Measurements from ENCODE around the gene C10orf90.

The C10orf90 gene

GRCh38 chr10:126569513-126570244 lies 100.8 kb downstream of the C10orf90 start:
- no peak for TF ChIP-seq CTCF (conservative IDR thresholded peaks at IDR 0.05; ENCODE audit: low read length)
- no peak for TF ChIP-seq EZH2phosphoT487 (IDR thresholded peaks at IDR 0.05; ENCODE audit: borderline replicate concordance)
- Histone ChIP-seq H3K4me3 (ENCODE audit: low read length, poor library complexity, severe bottlenecking) (no peak overlapping the region), H3K4me2 (ENCODE audit: low read depth, low read length, poor library complexity, severe bottlenecking) (no peak overlapping the region), H3K36me3 (ENCODE audit: insufficient read depth, low read length) (no peaks in the 10 kb centered on the region), H4K20me1 (ENCODE audit: insufficient read depth, low read length, poor library complexity, severe bottlenecking) (no peaks in the 10 kb centered on the region), H2AFZ (ENCODE audit: low read length) (no peak overlapping the region), H3K27me3 (ENCODE audit: insufficient read depth, low read length, poor library complexity, severe bottlenecking) (no peaks in the 10 kb centered on the region), H3K9me2 (replicated peaks; ENCODE audit: low read depth, low read length) (no peaks in the 10 kb centered on the region), H3K9ac (ENCODE audit: low read depth, low read length, poor library complexity, severe bottlenecking) (no peak overlapping the region), H3F3A (ENCODE audit: low read depth) (no peaks in the 10 kb centered on the region), H3K79me2 (ENCODE audit: insufficient read depth, low read length) (no peaks in the 10 kb centered on the region), H3K9me3 (ENCODE audit: insufficient read depth, low read depth, low read length) (no peaks in the 10 kb centered on the region; the same call in 1 of the 2 replicates), H3K4me1 (ENCODE audit: insufficient read depth, low read length, poor library complexity, severe bottlenecking) (no peaks in the 10 kb centered on the region)

GRCh38 chr10:126568809-126569385 lies 101.6 kb downstream of the C10orf90 start:
- Histone ChIP-seq H4K20me1 (ENCODE audit: insufficient read depth, low read length, poor library complexity, severe bottlenecking) (no peaks in the 10 kb centered on the region), H3K27me3 (ENCODE audit: insufficient read depth, low read length, poor library complexity, severe bottlenecking) (no peaks in the 10 kb centered on the region), H3F3A (ENCODE audit: low read depth) (no peaks in the 10 kb centered on the region), H3K4me2 (ENCODE audit: low read depth, low read length, poor library complexity, severe bottlenecking) (no peak overlapping the region), H3K9ac (ENCODE audit: low read depth, low read length, poor library complexity, severe bottlenecking) (no peak overlapping the region), H3K4me1 (ENCODE audit: insufficient read depth, low read length, poor library complexity, severe bottlenecking) (no peaks in the 10 kb centered on the region), H3K79me2 (ENCODE audit: insufficient read depth, low read length) (no peaks in the 10 kb centered on the region), H3K4me3 (ENCODE audit: low read length, poor library complexity, severe bottlenecking) (no peak overlapping the region), H3K9me3 (ENCODE audit: insufficient read depth, low read depth, low read length) (peaks cover under 1% of the 10 kb centered on the region; the same call in 1 of the 2 replicates), H2AFZ (ENCODE audit: low read length) (no peak overlapping the region), H3K9me2 (replicated peaks; ENCODE audit: low read depth, low read length) (no peaks in the 10 kb centered on the region), H3K36me3 (ENCODE audit: insufficient read depth, low read length) (no peaks in the 10 kb centered on the region)
- no peak for TF ChIP-seq CTCF (conservative IDR thresholded peaks at IDR 0.05; ENCODE audit: low read length)
- TF ChIP-seq EZH2phosphoT487 (IDR thresholded peaks at IDR 0.05; ENCODE audit: borderline replicate concordance), result no peak

- Histone ChIP-seq H3K27me3 (ENCODE audit: insufficient read depth, low read length, poor library complexity, severe bottlenecking) (no peaks in the 10 kb centered on the region), H3F3A (ENCODE audit: low read depth) (no peaks in the 10 kb centered on the region), H3K9ac (ENCODE audit: low read depth, low read length, poor library complexity, severe bottlenecking) (no peak overlapping the region), H3K4me3 (ENCODE audit: low read length, poor library complexity, severe bottlenecking) (no peak overlapping the region), H3K36me3 (ENCODE audit: insufficient read depth, low read length) (no peaks in the 10 kb centered on the region), H3K9me3 (ENCODE audit: insufficient read depth, low read depth, low read length) (peaks cover 8% of the 10 kb centered on the region; the same call in 1 of the 2 replicates), H3K4me2 (ENCODE audit: low read depth, low read length, poor library complexity, severe bottlenecking) (no peak overlapping the region), H2AFZ (ENCODE audit: low read length) (no peak overlapping the region), H3K9me2 (replicated peaks; ENCODE audit: low read depth, low read length) (no peaks in the 10 kb centered on the region), H3K4me1 (ENCODE audit: insufficient read depth, low read length, poor library complexity, severe bottlenecking) (no peaks in the 10 kb centered on the region), H3K79me2 (ENCODE audit: insufficient read depth, low read length) (no peaks in the 10 kb centered on the region), H4K20me1 (ENCODE audit: insufficient read depth, low read length, poor library complexity, severe bottlenecking) (no peaks in the 10 kb centered on the region)
- no peak for TF ChIP-seq CTCF (conservative IDR thresholded peaks at IDR 0.05; ENCODE audit: low read length)
- no peak for TF ChIP-seq EZH2phosphoT487 (IDR thresholded peaks at IDR 0.05; ENCODE audit: borderline replicate concordance)
Measured at GRCh38 chr10:126565871-126566270, 104.6 kb downstream of the C10orf90 start.
